ENCODE measurements around the gene EPSTI1. TPM values are rescaled to one million over a fixed set of nuclear protein-coding genes. Genes with fewer than 3 reads are reported as not detected.

The EPSTI1 gene, protein sequence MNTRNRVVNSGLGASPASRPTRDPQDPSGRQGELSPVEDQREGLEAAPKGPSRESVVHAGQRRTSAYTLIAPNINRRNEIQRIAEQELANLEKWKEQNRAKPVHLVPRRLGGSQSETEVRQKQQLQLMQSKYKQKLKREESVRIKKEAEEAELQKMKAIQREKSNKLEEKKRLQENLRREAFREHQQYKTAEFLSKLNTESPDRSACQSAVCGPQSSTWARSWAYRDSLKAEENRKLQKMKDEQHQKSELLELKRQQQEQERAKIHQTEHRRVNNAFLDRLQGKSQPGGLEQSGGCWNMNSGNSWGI
- total RNA-seq (2014; rRNA removed; shearing (Covaris generic)) = 45.6 and 73.9 TPM in 2 replicates

- peak; percentile 84 for DNase-seq (ENCODE audit: low read depth)
Measured at GRCh38 chr13:42991898-42992763, at the start of gene EPSTI1. Gene EPSTI1, minus strand, starts transcription at chr13:42992241. Its CDS starts 76 bp downstream, at chr13:42992165.

- DNase-seq (ENCODE audit: low read depth) = no peak
Measured at GRCh38 chr13:43041369-43041921, 49.4 kb upstream of the EPSTI1 start.

- peak; percentile 42 for DNase-seq (ENCODE audit: low read depth)
Measured at GRCh38 chr13:43040581-43041368, 48.7 kb upstream of the EPSTI1 start.

GRCh38 chr13:43039966-43040365, 47.9 kb upstream of the EPSTI1 start:
- DNase-seq (ENCODE audit: low read depth) = no peak

DNA sequence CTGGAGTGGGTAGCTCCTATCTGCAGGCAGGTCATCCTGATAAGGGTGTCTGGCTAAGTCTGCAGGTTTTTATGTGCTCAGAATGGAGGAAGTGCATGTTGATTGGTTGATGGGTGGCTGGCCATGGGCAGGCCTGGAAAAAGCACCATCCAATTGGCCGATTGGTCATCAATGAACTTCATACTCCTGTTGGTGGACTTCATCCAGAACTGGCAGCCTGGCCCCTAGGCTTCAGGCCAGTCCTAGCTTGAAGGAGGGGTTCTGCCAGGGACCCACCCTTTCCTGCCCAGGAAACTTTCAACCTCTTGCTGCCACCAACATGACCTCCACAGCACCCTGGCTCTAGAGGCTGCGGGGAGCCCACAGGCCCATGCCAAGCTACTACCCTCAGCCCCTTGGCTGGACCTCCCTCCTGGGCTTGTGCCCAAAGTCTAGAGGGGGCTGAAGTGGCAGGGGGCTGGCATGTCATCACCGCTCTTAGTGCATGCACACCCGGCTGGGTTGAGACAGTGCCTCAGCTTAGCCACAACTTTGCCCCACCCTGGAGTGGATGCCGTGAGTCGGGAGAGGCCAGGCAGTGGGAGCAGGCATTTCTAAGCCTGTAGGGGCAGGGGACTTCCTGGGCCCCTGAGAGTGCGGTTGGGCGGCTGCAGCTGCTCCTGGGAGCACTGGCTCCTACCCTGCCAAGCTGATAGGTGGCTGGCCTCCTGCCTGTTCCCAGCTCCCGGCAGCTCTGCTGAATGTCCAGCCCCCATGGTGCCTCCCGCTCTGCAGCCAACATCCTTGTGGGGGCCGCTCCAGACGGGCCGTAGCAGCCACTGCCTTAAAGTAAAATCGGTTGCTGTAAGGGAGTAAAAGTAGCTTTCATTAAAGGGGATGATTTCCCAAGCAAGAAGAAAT, 44.6 kb upstream of the EPSTI1 start:
- DNase-seq (ENCODE audit: low read depth) = no peak

DNA sequence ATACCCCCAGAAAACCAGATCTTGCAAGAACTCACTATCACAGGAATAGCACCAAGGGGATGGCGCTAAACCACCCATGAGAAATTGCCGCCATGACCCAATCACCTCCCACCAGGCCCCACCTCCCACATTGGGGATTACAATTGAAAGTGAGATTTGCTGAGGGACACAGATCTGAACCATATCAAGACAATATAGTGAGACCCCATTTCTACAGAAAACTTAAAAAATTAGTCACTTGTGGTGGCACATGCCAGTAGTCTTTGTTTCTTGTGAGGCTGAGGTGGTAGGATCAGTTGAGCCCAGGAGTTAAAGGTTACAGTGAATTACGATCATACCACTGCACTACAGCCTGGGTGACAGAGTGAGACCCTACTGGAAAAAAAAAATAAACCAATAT, 41.0 kb upstream of the EPSTI1 start:
- no peak for DNase-seq (ENCODE audit: low read depth)

GRCh38 chr13:43031881-43032280, 39.8 kb upstream of the EPSTI1 start:
- DNase-seq (ENCODE audit: low read depth) = no peak

- DNase-seq (ENCODE audit: low read depth) = no peak
Measured at GRCh38 chr13:43030548-43030947, 38.5 kb upstream of the EPSTI1 start.

DNA sequence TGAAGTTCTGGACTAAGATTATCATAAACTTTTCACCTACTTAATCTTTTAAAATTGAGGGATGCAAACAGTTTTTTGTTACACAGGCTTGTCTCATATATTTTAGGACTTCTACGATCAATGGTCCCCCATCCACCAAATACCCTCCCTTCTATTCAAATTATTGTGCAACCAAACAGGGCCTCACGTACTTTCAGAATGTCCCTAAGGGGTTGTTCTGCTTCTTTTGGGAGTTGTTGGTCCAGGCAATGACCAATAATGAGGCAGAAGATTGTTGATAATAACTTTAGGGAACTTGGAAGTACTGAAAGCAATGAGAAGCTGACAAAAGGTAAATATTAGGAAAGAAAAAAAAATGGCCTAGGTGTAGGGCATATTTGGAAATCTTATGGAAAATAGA, 34.2 kb upstream of the EPSTI1 start:
- DNase-seq (ENCODE audit: low read depth) = no peak

DNA sequence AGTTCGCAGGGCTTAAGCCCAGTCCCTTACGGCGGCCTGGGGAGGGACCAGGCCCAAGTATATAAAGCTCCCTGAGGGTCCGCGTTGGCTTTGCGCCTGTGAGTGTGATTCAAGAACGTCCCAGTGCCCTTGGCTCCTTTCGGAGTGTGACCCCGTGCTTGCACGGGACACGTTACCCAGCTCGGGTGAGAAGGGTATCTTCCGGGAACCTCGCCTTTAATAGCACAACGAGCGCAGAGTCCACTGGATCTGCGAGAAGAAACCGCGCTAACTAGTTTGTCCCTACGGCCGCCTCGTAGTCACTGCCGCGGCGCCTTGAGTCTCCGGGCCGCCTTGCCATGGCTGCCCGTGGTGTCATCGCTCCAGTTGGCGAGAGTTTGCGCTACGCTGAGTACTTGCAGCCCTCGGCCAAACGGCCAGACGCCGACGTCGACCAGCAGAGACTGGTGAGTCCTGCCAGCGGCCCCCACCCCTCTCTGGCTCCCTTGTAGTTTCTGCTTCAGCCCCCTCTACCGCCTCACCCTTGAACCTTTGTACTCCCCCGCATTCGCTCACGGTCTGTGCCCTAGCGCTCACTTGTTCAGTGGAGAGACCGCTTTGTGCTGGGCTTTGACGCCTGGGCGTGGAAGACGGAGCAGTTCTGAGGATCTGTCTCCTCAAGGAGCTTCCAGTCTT, 31.4 kb upstream of the EPSTI1 start, which contains the start of gene DNAJC15:
TSS of gene DNAJC15 (plus strand) at position 298 of the 675 bp plus-strand sequence. CDS start at position 339, 41 bp downstream.
- DNase-seq (ENCODE audit: low read depth) = peak; percentile 80

GRCh38 chr13:43022934-43023288, 30.9 kb upstream of the EPSTI1 start:
- DNase-seq (ENCODE audit: low read depth) = no peak

GRCh38 chr13:43021926-43022670, 30.1 kb upstream of the EPSTI1 start:
- peak; percentile 75 for DNase-seq (ENCODE audit: low read depth)

DNA sequence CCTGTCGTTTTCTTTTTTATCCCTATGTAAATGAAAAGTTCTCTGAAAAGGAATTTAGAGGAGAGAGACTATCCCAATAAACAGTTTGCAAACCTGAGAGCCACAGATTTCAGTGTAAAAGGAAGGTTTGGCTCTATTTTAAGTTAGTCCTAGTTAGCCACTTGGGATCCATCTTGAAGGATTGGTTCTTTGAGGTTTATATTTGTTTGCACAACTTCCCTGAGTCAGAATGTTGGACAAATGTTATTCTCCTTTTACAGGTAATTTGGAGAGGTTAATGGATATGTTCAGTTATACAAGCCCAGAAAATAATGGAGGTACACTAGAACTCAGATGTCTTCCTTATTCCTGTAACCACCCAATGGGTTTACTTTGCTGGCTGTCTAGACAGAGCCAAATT, 28.8 kb upstream of the EPSTI1 start:
- DNase-seq (ENCODE audit: low read depth) = no peak

DNA sequence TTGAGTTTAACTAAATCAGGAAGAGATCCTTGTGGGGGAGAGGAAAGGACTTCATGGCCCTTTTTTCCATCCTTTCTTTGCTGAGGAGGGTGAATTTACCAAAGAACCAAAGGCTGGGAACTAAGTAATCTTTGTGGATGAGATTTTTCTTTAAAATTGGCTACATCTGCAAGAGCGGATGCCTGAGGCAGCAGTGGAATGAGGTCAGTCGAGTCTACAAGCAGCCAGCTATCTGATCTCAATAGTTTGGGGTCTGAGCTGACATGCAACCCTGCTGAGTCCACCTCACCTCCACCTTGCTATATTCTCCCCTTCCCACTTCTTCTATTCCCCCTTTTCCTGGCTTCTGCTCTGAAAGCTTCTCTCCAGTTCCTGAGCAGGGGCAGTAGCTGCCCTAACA, 27.8 kb upstream of the EPSTI1 start:
- no peak for DNase-seq (ENCODE audit: low read depth)

DNA sequence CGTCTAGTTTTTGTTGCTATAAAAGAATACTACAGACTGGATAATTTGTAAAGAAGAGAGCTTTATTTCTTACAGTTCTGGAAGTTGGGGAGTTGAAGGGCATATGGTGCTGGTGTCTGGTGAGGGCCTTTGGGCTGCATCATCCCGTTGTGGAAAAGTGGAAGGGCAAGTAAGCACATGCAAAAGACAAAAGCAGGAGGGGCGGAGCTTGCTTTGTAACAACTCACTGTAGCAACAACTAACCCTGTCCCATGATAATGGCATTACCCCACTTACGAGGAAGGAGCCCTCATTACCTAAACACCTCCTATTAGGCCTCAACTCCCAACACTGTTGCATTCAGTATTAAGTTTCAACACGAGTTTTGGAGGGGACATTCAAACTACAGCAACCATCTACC, 24.2 kb upstream of the EPSTI1 start:
- DNase-seq (ENCODE audit: low read depth) = no peak

DNA sequence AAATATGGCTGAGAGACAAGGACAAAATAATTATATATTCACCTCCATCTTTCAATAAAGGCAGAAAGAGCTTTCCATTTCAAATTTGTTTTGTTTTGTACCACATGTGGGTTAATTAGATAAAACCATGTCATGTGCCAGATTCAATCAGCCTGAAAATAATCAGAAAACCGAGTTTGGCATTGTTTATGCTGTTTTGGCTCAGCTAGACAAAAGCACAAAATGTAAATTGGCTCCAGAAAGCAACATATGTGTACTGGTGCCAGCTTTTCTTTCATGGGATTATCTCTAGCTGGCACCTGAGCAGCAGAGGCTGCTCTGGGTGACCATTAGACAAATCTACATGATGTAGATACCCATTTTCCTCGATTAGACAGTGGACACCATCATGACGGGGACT, 22.1 kb upstream of the EPSTI1 start:
- DNase-seq (ENCODE audit: low read depth) = no peak

DNA sequence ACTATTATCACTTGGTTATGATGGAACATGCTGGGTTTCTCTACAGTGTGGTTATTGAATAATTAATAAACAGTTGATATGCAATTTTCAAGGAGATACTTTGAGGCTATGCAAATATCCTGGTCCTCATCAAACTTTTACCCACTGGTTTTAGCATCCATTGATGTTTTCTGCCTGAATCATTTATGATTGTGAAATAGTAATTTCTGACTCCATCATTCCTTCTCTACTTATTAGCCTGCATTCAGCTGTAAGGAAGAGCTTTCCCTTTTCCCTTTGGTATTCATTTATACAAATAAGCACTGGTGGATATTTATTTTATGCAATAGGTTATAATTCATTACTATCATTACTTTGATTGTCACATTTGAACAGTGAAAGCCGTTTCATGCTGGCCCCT, 17.5 kb upstream of the EPSTI1 start:
- DNase-seq (ENCODE audit: low read depth) = no peak

- DNase-seq (ENCODE audit: low read depth) = no peak
Measured at GRCh38 chr13:43008596-43008995, 16.6 kb upstream of the EPSTI1 start.

DNA sequence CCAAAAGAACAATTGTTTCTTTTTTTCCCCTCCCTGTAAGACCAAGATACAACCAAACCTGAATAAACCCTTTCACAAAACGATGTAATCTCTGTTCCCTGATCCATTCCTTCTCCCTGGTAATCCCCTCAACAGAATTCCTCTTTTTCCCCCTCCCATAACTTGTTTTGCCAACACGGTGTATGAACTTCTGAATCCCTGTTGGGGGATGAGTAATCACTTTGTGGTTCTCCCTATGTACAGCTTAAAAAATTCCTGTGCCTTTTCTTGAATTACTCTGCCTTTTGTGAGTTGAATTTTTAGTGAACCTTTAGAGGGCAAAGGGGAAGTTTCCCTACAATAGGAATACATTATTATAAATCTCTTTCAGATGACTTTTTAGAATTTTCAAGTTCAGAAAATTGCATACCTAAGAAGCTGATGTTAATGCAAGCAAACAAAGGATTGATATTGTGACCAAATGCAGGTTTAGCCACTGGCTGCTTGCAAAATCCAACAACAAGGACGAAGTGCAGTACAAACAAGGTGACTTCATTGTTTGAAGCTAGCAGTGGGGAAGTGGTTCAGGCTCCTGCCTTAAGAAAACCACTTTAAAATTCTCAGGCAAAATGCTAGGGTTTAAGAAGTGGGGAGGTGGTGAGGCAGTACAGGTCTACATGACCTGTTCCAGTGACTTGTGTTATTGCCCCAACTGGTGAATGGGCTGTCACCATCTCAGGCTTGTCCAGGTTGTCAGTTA, 15.0 kb upstream of the EPSTI1 start:
- DNase-seq (ENCODE audit: low read depth) = peak; percentile 66
